ENCODE results near the gene OR4L1. TPM values are rescaled to one million over a fixed set of nuclear protein-coding genes. Genes with fewer than 3 reads are reported as not detected.

OR4L1 gene
- total and polyA plus RNA-seq, 2 donors (not counting 1 experiment from before 2014, with no cell fraction given), result not detected

DNA sequence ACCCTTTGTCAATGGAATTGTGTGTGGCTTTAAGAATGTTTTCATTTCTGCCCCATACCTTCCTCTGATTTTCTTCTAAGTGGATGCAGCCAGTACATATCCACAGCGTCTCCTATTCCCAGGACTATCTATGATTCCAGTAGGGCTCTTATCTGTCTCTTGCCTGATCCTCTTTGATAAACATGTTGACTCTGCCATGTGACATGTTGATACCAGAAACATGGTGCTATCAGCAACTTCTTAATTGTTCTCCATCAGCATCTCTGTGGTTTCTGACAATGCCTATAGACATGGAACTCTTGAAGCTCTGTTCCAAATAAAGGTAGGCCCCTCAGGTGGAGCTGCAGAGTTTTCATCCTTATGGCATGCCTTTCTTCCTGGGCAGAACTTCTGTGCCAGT is 11.6 kb upstream of the OR4L1 start:
- no peaks in the 10 kb centered on the region for H3K79me2 ChIP-seq (ENCODE audit: control insufficient read depth, insufficient read depth, low read length)
- no peak overlapping the region for H3K27ac ChIP-seq (ENCODE audit: low read length in 2 of 2)
- H4K20me1 ChIP-seq (ENCODE audit: control insufficient read depth, insufficient read depth, low read length, poor library complexity, severe bottlenecking), result no peaks in the 10 kb centered on the region
- no peaks in the 10 kb centered on the region for H3K4me1 ChIP-seq (ENCODE audit: control insufficient read depth in 2 of 2, insufficient read depth in 2 of 2, low read length in 2 of 2)
- no peak for DNase-seq
- WGBS (ENCODE audit: insufficient coverage), result 88% methylated on average over 1 of the region's 1 CpG
- TF ChIP-seq EZH2 (IDR thresholded peaks at IDR 0.05; ENCODE audit: borderline replicate concordance, insufficient read depth, low read depth, low read length, poor library complexity, severe bottlenecking), result no peak
- TF ChIP-seq, protein P1, sequence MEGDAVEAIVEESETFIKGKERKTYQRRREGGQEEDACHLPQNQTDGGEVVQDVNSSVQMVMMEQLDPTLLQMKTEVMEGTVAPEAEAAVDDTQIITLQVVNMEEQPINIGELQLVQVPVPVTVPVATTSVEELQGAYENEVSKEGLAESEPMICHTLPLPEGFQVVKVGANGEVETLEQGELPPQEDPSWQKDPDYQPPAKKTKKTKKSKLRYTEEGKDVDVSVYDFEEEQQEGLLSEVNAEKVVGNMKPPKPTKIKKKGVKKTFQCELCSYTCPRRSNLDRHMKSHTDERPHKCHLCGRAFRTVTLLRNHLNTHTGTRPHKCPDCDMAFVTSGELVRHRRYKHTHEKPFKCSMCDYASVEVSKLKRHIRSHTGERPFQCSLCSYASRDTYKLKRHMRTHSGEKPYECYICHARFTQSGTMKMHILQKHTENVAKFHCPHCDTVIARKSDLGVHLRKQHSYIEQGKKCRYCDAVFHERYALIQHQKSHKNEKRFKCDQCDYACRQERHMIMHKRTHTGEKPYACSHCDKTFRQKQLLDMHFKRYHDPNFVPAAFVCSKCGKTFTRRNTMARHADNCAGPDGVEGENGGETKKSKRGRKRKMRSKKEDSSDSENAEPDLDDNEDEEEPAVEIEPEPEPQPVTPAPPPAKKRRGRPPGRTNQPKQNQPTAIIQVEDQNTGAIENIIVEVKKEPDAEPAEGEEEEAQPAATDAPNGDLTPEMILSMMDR (IDR thresholded peaks at IDR 0.05), result no peak
- POLR2A ChIA-PET, result no interaction called here
- intact Hi-C loops (cut with micrococcal nuclease), result no loop called here
- H3K27me3 ChIP-seq (replicated peaks in 1 of 4; ENCODE audit: control extremely low read depth in 1 of 4, control insufficient read depth in 3 of 4, insufficient read depth in 4 of 4, low read length in 3 of 4), result no peaks in the 10 kb centered on the region
- H3K9me3 Mint-ChIP-seq (ENCODE audit: insufficient read depth), result no peaks in the 10 kb centered on the region
- no peak overlapping the region for H2AFZ ChIP-seq (ENCODE audit: insufficient read depth, low read depth, low read length, poor library complexity, severe bottlenecking)
- H3K27ac Mint-ChIP-seq, result no peak overlapping the region
- peaks cover 9% of the 10 kb centered on the region for H3K27me3 Mint-ChIP-seq
- no peak overlapping the region for H3K4me2 ChIP-seq (replicated peaks; ENCODE audit: low read depth, low read length, poor library complexity, severe bottlenecking)
- H3K36me3 ChIP-seq (replicated peaks in 1 of 2; ENCODE audit: control extremely low read depth in 1 of 2, control insufficient read depth in 1 of 2, extremely low read depth in 1 of 2, insufficient read depth in 2 of 2, low read length in 1 of 2), result no peaks in the 10 kb centered on the region
- no peaks in the 10 kb centered on the region for H3K4me1 Mint-ChIP-seq
- H3K4me3 ChIP-seq (ENCODE audit: control extremely low read depth in 1 of 5, extremely low read depth in 1 of 5, insufficient read depth in 1 of 5, low read depth in 2 of 5, low read length in 4 of 5), result no peak overlapping the region
- peaks cover 0 to 2% (median 0%) of the 10 kb centered on the region in 3 donors for H3K9me3 ChIP-seq (ENCODE audit: control extremely low read depth in 1 of 3, control insufficient read depth in 2 of 3, insufficient read depth in 1 of 3, low read length in 2 of 3)
- H3K9ac ChIP-seq (ENCODE audit: low read length), result no peak overlapping the region
- no peak overlapping the region for H3K4me3 Mint-ChIP-seq
- ATAC-seq (ENCODE audit: low read depth), result no peak
- CTCF ChIA-PET, result no interaction called here

DNA sequence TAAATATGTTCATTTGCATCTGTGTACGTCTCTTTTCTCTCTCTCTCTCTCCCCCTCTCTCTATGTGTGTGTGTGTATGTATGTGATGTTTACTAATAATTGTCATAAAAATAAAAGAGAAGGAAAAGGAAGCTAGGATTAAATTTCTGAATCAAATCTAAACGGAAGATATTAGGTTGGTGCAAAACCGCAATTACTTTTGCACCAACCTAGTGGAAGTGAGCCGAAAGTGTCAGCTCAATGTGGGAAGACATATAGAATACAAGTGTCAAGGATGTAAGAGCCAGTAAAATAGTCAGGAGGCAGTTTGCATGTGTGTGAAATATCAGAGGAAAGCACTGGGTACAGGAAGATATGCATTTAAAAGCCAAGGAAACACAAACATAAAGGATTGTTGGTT is 32.2 kb downstream of the OR4L1 start:
- H3K4me1 Mint-ChIP-seq, result no peaks in the 10 kb centered on the region
- no peak overlapping the region for H3K4me2 ChIP-seq (replicated peaks; ENCODE audit: low read depth, low read length, poor library complexity, severe bottlenecking)
- no peaks in the 10 kb centered on the region for H3K36me3 ChIP-seq (replicated peaks in 1 of 2; ENCODE audit: control extremely low read depth in 1 of 2, control insufficient read depth in 1 of 2, extremely low read depth in 1 of 2, insufficient read depth in 2 of 2, low read length in 1 of 2)
- intact Hi-C loops (cut with micrococcal nuclease), result no loop called here
- POLR2A ChIA-PET, result no interaction called here
- H3K9me3 ChIP-seq (ENCODE audit: control extremely low read depth in 1 of 3, control insufficient read depth in 2 of 3, insufficient read depth in 1 of 3, low read length in 2 of 3), result peaks cover 0 to 1% (median 0%) of the 10 kb centered on the region in 3 donors
- H3K27ac Mint-ChIP-seq, result no peak overlapping the region
- H3K27me3 Mint-ChIP-seq, result no peaks in the 10 kb centered on the region
- TF ChIP-seq, protein P1 (IDR thresholded peaks at IDR 0.05), result no peak
- TF ChIP-seq EZH2 (IDR thresholded peaks at IDR 0.05; ENCODE audit: borderline replicate concordance, insufficient read depth, low read depth, low read length, poor library complexity, severe bottlenecking), result no peak
- H3K27ac ChIP-seq (ENCODE audit: low read length in 2 of 2), result no peak overlapping the region
- H3K4me3 Mint-ChIP-seq, result no peak overlapping the region
- CTCF ChIA-PET, result interaction anchor here (0.6 kb wide), 1 partner anchor 597 kb away, joined by 3 read pairs; no protein-coding TSS in a partner anchor
- no peak overlapping the region for H3K4me3 ChIP-seq (ENCODE audit: control extremely low read depth in 1 of 5, extremely low read depth in 1 of 5, insufficient read depth in 1 of 5, low read depth in 2 of 5, low read length in 4 of 5)
- H3K9ac ChIP-seq (ENCODE audit: low read length), result no peak overlapping the region
- ATAC-seq (ENCODE audit: low read depth), result no peak
- H3K4me1 ChIP-seq (ENCODE audit: control insufficient read depth in 2 of 2, insufficient read depth in 2 of 2, low read length in 2 of 2), result no peaks in the 10 kb centered on the region
- WGBS (ENCODE audit: insufficient coverage), result 10% methylated on average over 2 of the region's 4 CpGs
- no peaks in the 10 kb centered on the region for H3K9me3 Mint-ChIP-seq (ENCODE audit: insufficient read depth)
- no peak for DNase-seq
- no peaks in the 10 kb centered on the region for H3K79me2 ChIP-seq (ENCODE audit: control insufficient read depth, insufficient read depth, low read length)
- H2AFZ ChIP-seq (ENCODE audit: insufficient read depth, low read depth, low read length, poor library complexity, severe bottlenecking), result no peak overlapping the region
- no peaks in the 10 kb centered on the region for H4K20me1 ChIP-seq (ENCODE audit: control insufficient read depth, insufficient read depth, low read length, poor library complexity, severe bottlenecking)
- peaks cover 0 to 3% (median 0%) of the 10 kb centered on the region in 4 experiments for H3K27me3 ChIP-seq (replicated peaks in 1 of 4; ENCODE audit: control extremely low read depth in 1 of 4, control insufficient read depth in 3 of 4, insufficient read depth in 4 of 4, low read length in 3 of 4)

Data from B cell (primary cell).